AML-193 (cell line): Measurements from ENCODE around the gene ZNF324B.
"Not testable (repeated sequence)": the region's sequence is repeated elsewhere in the genome, so short reads cannot be mapped to it uniquely, and the experiment has no call there.

Source experiments
- DNase-seq, 2 experiments: peaks; one replicate each; lab custom pipeline; 2025; lab: John Stamatoyannopoulos, UW

ZNF324B gene

GRCh38 chr19:58480481-58480830, 29.0 kb downstream of the ZNF324B start:
- DNase-seq = no peak

GRCh38 chr19:58480831-58481230, 29.4 kb downstream of the ZNF324B start:
- DNase-seq = no peak

DNA sequence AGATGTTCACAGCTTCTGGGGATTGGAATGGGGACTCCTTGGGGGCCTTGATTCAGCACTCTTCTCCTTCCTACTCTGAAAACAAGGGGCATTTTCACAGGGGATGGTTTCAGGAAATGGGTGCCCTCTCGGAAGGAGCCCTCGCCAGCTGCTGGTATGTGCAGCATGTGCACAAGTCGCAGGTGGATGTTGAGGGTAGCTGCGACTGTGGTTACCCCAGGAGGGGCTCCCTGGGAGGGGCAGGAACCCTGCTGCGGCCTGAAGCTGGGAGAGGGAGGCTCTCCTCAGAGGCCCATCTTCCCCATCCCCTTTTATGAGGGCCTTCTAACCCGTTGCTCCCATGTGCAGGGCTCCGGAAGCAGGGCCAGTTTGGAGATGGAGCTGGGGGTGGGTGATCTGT, 30.9 kb downstream of the ZNF324B start:
- DNase-seq = no peak

DNA sequence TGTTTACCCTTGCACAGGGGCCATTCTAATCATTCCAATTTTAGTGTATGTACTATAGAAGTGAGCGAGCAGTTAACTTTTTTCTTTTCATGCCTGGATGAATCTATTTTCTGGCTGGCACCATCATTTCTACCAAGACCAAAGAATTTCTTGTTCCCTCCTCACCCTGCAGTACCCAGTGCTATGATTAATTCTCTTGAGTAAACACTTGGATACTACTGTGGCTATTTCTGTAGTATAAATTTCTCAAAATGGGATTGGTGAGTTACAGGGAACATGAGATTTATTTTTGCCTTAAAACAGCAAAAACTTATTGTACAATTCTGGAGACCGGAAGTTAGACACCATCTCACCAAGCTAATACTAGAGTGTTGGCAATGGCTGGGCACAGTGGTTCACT, 32.4 kb downstream of the ZNF324B start:
- no peak for DNase-seq

DNA sequence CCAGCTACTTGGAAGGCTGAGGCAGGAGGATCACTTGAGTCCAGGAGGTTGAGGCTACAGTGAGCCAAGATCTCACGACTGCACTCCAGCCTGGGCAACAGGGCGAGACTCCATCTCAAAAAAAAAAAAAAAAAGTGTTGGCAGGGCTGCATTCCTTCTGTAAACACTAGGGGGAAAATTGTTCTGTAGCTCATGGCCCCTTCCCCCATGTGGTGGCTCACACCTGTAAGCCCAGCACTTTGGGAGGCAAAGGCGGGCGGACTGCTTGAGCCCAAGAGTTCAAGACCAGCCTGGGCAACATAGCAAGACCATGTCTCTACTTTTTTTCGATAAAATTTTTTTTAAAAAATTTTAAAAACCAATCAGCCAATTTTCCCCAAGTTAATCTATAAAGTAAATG, 32.9 kb downstream of the ZNF324B start:
- not testable (repeated sequence) for DNase-seq

GRCh38 chr19:58491393-58491792, 40.0 kb downstream of the ZNF324B start:
- DNase-seq = no peak

DNA sequence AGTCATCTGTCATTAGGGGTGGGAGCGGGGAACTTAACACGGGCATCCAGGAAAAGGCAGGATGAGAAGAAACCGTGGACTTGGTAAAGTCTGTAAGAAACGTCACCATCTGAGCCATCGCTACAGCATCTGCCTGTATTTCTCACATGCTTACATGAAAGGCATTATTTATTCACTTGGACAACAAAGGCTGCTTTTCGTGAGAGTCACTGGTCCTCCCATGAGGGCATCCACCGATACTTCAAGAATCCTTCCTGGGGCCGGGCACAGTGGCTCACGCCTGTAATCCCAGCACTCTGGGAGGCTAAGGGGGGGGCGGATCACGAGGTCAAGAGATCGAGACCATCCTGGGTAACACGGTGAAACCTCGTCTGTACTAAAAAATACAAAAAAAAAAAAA, 40.8 kb downstream of the ZNF324B start:
- DNase-seq = no peak

- DNase-seq = no peak
Observed at GRCh38 chr19:58497634-58498170, 46.3 kb downstream of the ZNF324B start.

GRCh38 chr19:58498316-58499020, 47.0 kb downstream of the ZNF324B start:
- no peak for DNase-seq

GRCh38 chr19:58499021-58499927, 47.9 kb downstream of the ZNF324B start:
- peak; percentile 96 to 99 for DNase-seq

DNA sequence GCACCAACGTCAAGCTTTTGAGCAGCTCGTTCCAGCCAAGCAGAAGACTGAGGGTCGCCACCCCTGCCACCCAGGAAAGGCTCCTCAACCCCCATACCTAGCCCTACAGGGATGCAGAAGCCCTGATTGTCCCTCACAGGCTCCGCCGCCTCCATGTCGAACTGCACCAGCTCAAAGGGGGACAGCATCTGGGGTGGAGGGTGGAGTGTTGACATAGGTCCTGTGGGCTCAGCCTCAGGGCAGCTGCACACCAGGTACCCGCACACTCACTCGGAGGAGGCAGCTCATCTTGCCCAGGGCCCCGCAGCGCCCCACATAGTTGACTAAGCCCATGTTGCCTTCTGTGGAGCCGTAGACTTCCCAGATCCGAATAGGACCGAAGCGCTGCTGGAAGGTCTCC, 48.8 kb downstream of the ZNF324B start:
- DNase-seq = no peak
